HepG2 (cell line): Measurements from ENCODE around the gene TESK1. TPM values are rescaled to one million over a fixed set of nuclear protein-coding genes. Genes with fewer than 3 reads are reported as not detected.

Experiments
- AKAP8 ChIP-seq: sonication (generic); formaldehyde crosslinking; IDR thresholded peaks from 2 replicates; pipeline ENCODE4 v1.5.1; 2020; ENCODE audit warnings: mild to moderate bottlenecking, missing genetic modification reagents
- ATF7 ChIP-seq, 2 experiments: fragments of 450-650 bp in 1 of 2; sonication (generic) in 1 of 2; formaldehyde crosslinking in 1 of 2; IDR thresholded peaks; 2 replicates each; pipeline versions ENCODE4 v1.4.0 to v1.6.1; 2016 to 2020; ENCODE audit warnings: antibody characterized with exemption in 1 of 2, mild to moderate bottlenecking in 1 of 2, missing genetic modification reagents in 1 of 2
- ATRX ChIP-seq: sonication (generic); formaldehyde crosslinking; IDR thresholded peaks from 2 replicates; pipeline ENCODE4 v1.4.0; 2020; ENCODE audit warnings: missing genetic modification reagents, borderline replicate concordance
- CBX5 ChIP-seq: sonication (generic); formaldehyde crosslinking; IDR thresholded peaks from 2 replicates; pipeline ENCODE4 v1.4.0; 2020; ENCODE audit warnings: missing genetic modification reagents, borderline replicate concordance
- CEBPB ChIP-seq: IDR thresholded peaks from 2 replicates; pipeline ENCODE4 v1.6.1; 2011; ENCODE audit warnings: low read depth, low read length, improper control_type of control experiment, borderline replicate concordance
- ELF4 ChIP-seq: sonication (generic); formaldehyde crosslinking; IDR thresholded peaks from 2 replicates; pipeline ENCODE4 v1.5.0; 2020; ENCODE audit warnings: missing genetic modification reagents, mild to moderate bottlenecking, moderate library complexity, borderline replicate concordance
- KLF12 ChIP-seq: sonication (generic); formaldehyde crosslinking; IDR thresholded peaks from 2 replicates; pipeline ENCODE4 v1.4.0; 2020; ENCODE audit warnings: missing genetic modification reagents, borderline replicate concordance
- NFE2 ChIP-seq: sonication (generic); formaldehyde crosslinking; IDR thresholded peaks from 2 replicates; pipeline ENCODE4 v1.4.0; 2020; ENCODE audit warnings: missing genetic modification reagents
- NFIC ChIP-seq: IDR thresholded peaks from 2 replicates; pipeline ENCODE4 v1.6.1; 2012; ENCODE audit warnings: mild to moderate bottlenecking, low read length, inconsistent platforms
- RELA ChIP-seq: sonication (generic); formaldehyde crosslinking; IDR thresholded peaks from 2 replicates; pipeline ENCODE4 v1.4.0; 2020; ENCODE audit warnings: missing genetic modification reagents
- RFX5 ChIP-seq: IDR thresholded peaks from 2 replicates; pipeline ENCODE4 v1.6.1; 2011; ENCODE audit warnings: low read depth, low read length, improper control_type of control experiment
- THAP11 ChIP-seq: IDR thresholded peaks from 2 replicates; pipeline ENCODE4 v1.6.1; 2016; ENCODE audit warnings: missing biosample characterization, missing genetic modification reagents
- TOE1 ChIP-seq: sonication (generic); formaldehyde crosslinking; IDR thresholded peaks from 2 replicates; pipeline ENCODE4 v1.4.0; 2020; ENCODE audit warnings: mild to moderate bottlenecking, missing genetic modification reagents
- ZFYVE20 ChIP-seq: sonication (generic); formaldehyde crosslinking; IDR thresholded peaks from 2 replicates; pipeline ENCODE4 v1.8.0; 2023; ENCODE audit warnings: low read depth, mild to moderate bottlenecking, moderate library complexity, missing genetic modification reagents, borderline replicate concordance
- ZNF44 ChIP-seq: sonication (generic); formaldehyde crosslinking; IDR thresholded peaks from 2 replicates; pipeline ENCODE4 v1.5.1; 2020; ENCODE audit warnings: mild to moderate bottlenecking, missing genetic modification reagents
- ZNF543 ChIP-seq: sonication (generic); formaldehyde crosslinking; IDR thresholded peaks from 2 replicates; pipeline ENCODE4 v1.4.0; 2020; ENCODE audit warnings: mild to moderate bottlenecking, missing genetic modification reagents
- ZNF556 ChIP-seq: sonication (generic); formaldehyde crosslinking; IDR thresholded peaks from 2 replicates; pipeline ENCODE4 v1.4.0; 2020; ENCODE audit warnings: mild to moderate bottlenecking, missing genetic modification reagents, borderline replicate concordance
- ZNF616 ChIP-seq: sonication (generic); formaldehyde crosslinking; IDR thresholded peaks from 2 replicates; pipeline ENCODE4 v1.5.0; 2020; ENCODE audit warnings: low read depth, mild to moderate bottlenecking, missing genetic modification reagents
- ZSCAN22 ChIP-seq: sonication (generic); formaldehyde crosslinking; IDR thresholded peaks from 2 replicates; pipeline ENCODE4 v1.4.0; 2020; ENCODE audit warnings: mild to moderate bottlenecking, missing genetic modification reagents
- polyA plus RNA-seq, 8 experiments: library from polyadenylated mRNA; depleted of rRNA in 3 of 8; stranded (reverse) in 7 of 8; unstranded in 1 of 8; fragments of >200 nt; fragmentation: Illumina TruSeq in 4 of 8; extraction: Trizol in 4 of 8; gene quantifications; 2 replicates each; pipeline versions ENCODE4 v1.2.1 to v1.2.3, GENCODE V29; 2011 to 2016; ENCODE audit warnings: low read depth in 4 of 8, missing spikeins in 1 of 8, mixed read lengths in 1 of 8; ENCODE audit not compliant: insufficient read depth in 1 of 8
- total RNA-seq, 5 experiments: library from RNA; depleted of rRNA; stranded (reverse); fragments of >200 nt; fragmentation: Illumina TruSeq; extraction: Trizol; gene quantifications; 2 replicates each; pipeline ENCODE4 v1.2.3, GENCODE V29; 2016; ENCODE audit warnings: low read depth in 1 of 5
- TF ChIP-seq, protein P1 (sequence below): sonication (generic); formaldehyde crosslinking; IDR thresholded peaks from 2 replicates; pipeline ENCODE4 v1.5.1; 2020; ENCODE audit warnings: mild to moderate bottlenecking, missing genetic modification reagents, borderline replicate concordance
- TF ChIP-seq, protein P2 (sequence below): sonication (generic); formaldehyde crosslinking; IDR thresholded peaks from 2 replicates; pipeline ENCODE4 v1.5.0; 2020; ENCODE audit warnings: missing genetic modification reagents, mild to moderate bottlenecking, borderline replicate concordance
- TF ChIP-seq, protein P3 (sequence below): sonication (generic); formaldehyde crosslinking; IDR thresholded peaks from 2 replicates; pipeline ENCODE4 v1.8.1; 2023; ENCODE audit warnings: mild to moderate bottlenecking, inconsistent platforms, moderate library complexity, missing genetic modification reagents, borderline replicate concordance
- TF ChIP-seq, protein P4 (sequence below): IDR thresholded peaks from 2 replicates; pipeline ENCODE4 v1.6.1; 2012; ENCODE audit warnings: inconsistent platforms
- TF ChIP-seq, protein P5 (sequence below): sonication (generic); formaldehyde crosslinking; IDR thresholded peaks from 2 replicates; pipeline ENCODE4 v1.9.0; 2021; ENCODE audit warnings: missing genetic modification reagents, mild to moderate bottlenecking, borderline replicate concordance
- TF ChIP-seq, protein P6 (sequence below): sonication (generic); formaldehyde crosslinking; IDR thresholded peaks from 2 replicates; pipeline ENCODE4 v1.4.0; 2020; ENCODE audit warnings: mild to moderate bottlenecking, missing genetic modification reagents

Gene TESK1
- total and polyA plus RNA-seq, 2 of the 13 experiments (the other 11 are each of a cell fraction or from before 2014, with no cell fraction given) = 7.3 to 13.6 TPM

DNA sequence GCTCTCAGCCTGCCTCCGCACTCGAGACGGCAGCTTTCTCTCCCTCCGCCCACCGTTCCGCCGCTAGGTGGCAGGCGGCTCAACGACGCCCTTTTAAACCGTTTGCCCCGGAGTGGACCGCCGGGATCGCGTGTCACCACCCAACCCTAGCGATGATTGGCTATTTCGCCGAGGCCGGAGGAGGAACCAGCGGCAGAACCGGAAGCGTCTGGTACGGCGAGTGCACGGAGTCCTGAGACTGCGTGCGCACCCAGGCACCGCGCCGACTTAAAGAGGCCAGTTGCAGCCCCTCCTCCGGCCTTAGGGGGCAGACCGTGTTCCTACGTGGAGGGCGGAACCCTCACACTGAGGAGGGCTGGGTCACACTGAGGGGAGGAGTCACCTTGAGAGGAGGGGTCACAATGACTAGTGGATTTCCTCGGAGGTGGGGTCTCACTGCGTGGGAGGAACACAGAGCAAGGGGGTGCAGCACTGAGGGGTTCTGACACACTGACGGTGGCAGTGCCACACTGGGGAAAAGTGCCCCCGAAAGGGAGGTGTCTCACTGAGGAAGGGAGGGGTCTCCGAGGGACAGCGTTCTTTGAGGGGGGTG is 980 bp upstream of the TESK1 start (continued):
- TF ChIP-seq, protein P1, sequence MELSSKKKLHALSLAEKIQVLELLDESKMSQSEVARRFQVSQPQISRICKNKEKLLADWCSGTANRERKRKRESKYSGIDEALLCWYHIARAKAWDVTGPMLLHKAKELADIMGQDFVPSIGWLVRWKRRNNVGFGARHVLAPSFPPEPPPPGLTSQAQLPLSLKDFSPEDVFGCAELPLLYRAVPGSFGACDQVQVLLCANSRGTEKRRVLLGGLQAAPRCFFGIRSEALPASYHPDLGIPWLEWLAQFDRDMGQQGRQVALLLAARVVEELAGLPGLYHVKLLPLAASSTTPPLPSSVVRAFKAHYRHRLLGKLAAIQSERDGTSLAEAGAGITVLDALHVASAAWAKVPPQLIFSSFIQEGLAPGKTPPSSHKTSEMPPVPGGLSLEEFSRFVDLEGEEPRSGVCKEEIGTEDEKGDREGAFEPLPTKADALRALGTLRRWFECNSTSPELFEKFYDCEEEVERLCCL = no peak
- TF ChIP-seq NFIC (no peak), THAP11 (CRISPR knock-in tag) (peak; percentile 91), ZSCAN22 (CRISPR knock-in tag) (no peak), AKAP8 (CRISPR knock-in tag) (no peak), RELA (CRISPR knock-in tag) (0 out of 2 replicates have a peak, but pooled peaks have one; percentile 28), ZFYVE20 (CRISPR knock-in tag) (no peak), RFX5 (peak; percentile 77), ZNF616 (CRISPR knock-in tag) (no peak), ZNF44 (CRISPR knock-in tag) (no peak), ZNF543 (CRISPR knock-in tag) (peak; percentile 58; the same call in 1 of the 2 replicates), KLF12 (no peak), TOE1 (CRISPR knock-in tag) (no peak), CBX5 (peak; percentile 57; the same call in 1 of the 2 replicates), ELF4 (CRISPR knock-in tag) (no peak), CEBPB (no peak), ZNF556 (CRISPR knock-in tag) (no peak), ATRX (CRISPR knock-in tag) (no peak), NFE2 (CRISPR knock-in tag) (no peak), ATF7 (IDR thresholded peaks at IDR 0.05) (no peak), ATF7 (CRISPR knock-in tag; IDR thresholded peaks at IDR 0.05) (no peak)
- TF ChIP-seq, protein P2, sequence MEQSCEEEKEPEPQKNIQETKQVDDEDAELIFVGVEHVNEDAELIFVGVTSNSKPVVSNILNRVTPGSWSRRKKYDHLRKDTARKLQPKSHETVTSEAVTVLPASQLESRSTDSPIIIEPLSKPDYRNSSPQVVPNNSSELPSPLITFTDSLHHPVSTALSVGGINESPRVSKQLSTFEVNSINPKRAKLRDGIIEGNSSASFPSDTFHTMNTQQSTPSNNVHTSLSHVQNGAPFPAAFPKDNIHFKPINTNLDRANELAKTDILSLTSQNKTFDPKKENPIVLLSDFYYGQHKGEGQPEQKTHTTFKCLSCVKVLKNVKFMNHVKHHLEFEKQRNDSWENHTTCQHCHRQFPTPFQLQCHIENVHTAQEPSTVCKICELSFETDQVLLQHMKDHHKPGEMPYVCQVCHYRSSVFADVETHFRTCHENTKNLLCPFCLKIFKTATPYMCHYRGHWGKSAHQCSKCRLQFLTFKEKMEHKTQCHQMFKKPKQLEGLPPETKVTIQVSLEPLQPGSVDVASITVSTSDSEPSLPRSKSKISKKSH (CRISPR knock-in tag) = peak; percentile 82; the same call in 1 of the 2 replicates
- TF ChIP-seq, protein P3, sequence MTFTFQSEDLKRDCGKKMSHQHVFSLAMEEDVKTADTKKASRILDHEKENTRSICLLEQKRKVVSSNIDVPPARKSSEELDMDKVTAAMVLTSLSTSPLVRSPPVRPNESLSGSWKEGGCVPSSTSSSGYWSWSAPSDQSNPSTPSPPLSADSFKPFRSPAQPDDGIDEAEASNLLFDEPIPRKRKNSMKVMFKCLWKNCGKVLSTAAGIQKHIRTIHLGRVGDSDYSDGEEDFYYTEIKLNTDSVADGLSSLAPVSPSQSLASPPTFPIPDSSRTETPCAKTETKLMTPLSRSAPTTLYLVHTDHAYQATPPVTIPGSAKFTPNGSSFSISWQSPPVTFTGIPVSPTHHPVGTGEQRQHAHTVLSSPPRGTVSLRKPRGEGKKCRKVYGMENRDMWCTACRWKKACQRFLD (CRISPR knock-in tag) = peak; percentile 67; the same call in 1 of the 2 replicates
- TF ChIP-seq, protein P4, sequence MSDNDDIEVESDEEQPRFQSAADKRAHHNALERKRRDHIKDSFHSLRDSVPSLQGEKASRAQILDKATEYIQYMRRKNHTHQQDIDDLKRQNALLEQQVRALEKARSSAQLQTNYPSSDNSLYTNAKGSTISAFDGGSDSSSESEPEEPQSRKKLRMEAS = peak; percentile 73
- TF ChIP-seq, protein P5, sequence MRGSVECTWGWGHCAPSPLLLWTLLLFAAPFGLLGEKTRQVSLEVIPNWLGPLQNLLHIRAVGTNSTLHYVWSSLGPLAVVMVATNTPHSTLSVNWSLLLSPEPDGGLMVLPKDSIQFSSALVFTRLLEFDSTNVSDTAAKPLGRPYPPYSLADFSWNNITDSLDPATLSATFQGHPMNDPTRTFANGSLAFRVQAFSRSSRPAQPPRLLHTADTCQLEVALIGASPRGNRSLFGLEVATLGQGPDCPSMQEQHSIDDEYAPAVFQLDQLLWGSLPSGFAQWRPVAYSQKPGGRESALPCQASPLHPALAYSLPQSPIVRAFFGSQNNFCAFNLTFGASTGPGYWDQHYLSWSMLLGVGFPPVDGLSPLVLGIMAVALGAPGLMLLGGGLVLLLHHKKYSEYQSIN (CRISPR knock-in tag) = no peak
- TF ChIP-seq, protein P6, sequence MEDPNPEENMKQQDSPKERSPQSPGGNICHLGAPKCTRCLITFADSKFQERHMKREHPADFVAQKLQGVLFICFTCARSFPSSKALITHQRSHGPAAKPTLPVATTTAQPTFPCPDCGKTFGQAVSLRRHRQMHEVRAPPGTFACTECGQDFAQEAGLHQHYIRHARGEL (CRISPR knock-in tag) = no peak
